Hepatic stellate cell (primary cell): Measurements from ENCODE around the gene OSBP2.
A peak's percentile ranks its signal among the peaks of the same experiment; 100 is the strongest.

ENCODE experiments used
- DNase-seq: peaks from one replicate; pipeline ENCODE4 v3.0.0; 2011; ENCODE audit warnings: low spot score

Gene OSBP2

GRCh38 chr22:30903876-30904460 is 209.3 kb downstream of the OSBP2 start:
- DNase-seq: no peak

GRCh38 chr22:30905696-30906341 is 211.1 kb downstream of the OSBP2 start:
- no peak for DNase-seq

GRCh38 chr22:30906411-30906810 is 211.7 kb downstream of the OSBP2 start:
- DNase-seq: no peak

GRCh38 chr22:30906946-30907345 is 212.3 kb downstream of the OSBP2 start:
- DNase-seq: no peak

- no peak for DNase-seq
Measured at GRCh38 chr22:30908051-30908461, 213.4 kb downstream of the OSBP2 start.

GRCh38 chr22:30909306-30909705 is 214.6 kb downstream of the OSBP2 start:
- no peak for DNase-seq

- no peak for DNase-seq
Measured at GRCh38 chr22:30910358-30910757, 215.7 kb downstream of the OSBP2 start.

- DNase-seq: no peak
Measured at GRCh38 chr22:30918761-30919160, 224.1 kb downstream of the OSBP2 start.

GRCh38 chr22:30919973-30920372 is 225.3 kb downstream of the OSBP2 start:
- DNase-seq: no peak

- DNase-seq: peak; percentile 71
Measured at GRCh38 chr22:30920407-30920806, 225.7 kb downstream of the OSBP2 start.

GRCh38 chr22:30921108-30921507 is 226.4 kb downstream of the OSBP2 start:
- DNase-seq: no peak

- DNase-seq: peak; percentile 55
Measured at GRCh38 chr22:30922151-30922611, 227.5 kb downstream of the OSBP2 start.

- no peak for DNase-seq
Measured at GRCh38 chr22:30923168-30923900, 228.7 kb downstream of the OSBP2 start.

- DNase-seq: no peak
Measured at GRCh38 chr22:30925667-30926066, 231.0 kb downstream of the OSBP2 start.

GRCh38 chr22:30926706-30927105 is 232.0 kb downstream of the OSBP2 start:
- no peak for DNase-seq

- no peak for DNase-seq
Measured at GRCh38 chr22:30927806-30928205, 233.1 kb downstream of the OSBP2 start.

- DNase-seq: no peak
Measured at GRCh38 chr22:30928401-30928800, 233.7 kb downstream of the OSBP2 start.

- DNase-seq: no peak
Measured at GRCh38 chr22:30930228-30930627, 235.6 kb downstream of the OSBP2 start.

GRCh38 chr22:30931541-30932300 is 237.0 kb downstream of the OSBP2 start:
- DNase-seq: no peak

- DNase-seq: no peak
Measured at GRCh38 chr22:30932661-30933060, 238.0 kb downstream of the OSBP2 start.

- no peak for DNase-seq
Measured at GRCh38 chr22:30933457-30933856, 238.8 kb downstream of the OSBP2 start.

GRCh38 chr22:30934053-30934452 is 239.4 kb downstream of the OSBP2 start:
- no peak for DNase-seq
